Lower leg skin (tissue), 3 donors: ENCODE data around the gene B4GALNT4.

ENCODE experiments used
- POLR2A ChIP-seq, 2 donors: fragments of 450-650 bp; IDR thresholded peaks; one replicate each; pipeline ENCODE4 v1.6.1; 2016 to 2017; ENCODE audit warnings: antibody characterized with exemption in 2 of 2, mild to moderate bottlenecking in 1 of 2, moderate library complexity in 1 of 2
- TF ChIP-seq, protein P1 (sequence below), 3 donors: fragments of 450-650 bp; IDR thresholded peaks; one replicate each; pipeline ENCODE4 v1.5.1; 2016; ENCODE audit warnings: antibody characterized with exemption in 3 of 3, mild to moderate bottlenecking in 3 of 3, moderate library complexity in 2 of 3

DNA sequence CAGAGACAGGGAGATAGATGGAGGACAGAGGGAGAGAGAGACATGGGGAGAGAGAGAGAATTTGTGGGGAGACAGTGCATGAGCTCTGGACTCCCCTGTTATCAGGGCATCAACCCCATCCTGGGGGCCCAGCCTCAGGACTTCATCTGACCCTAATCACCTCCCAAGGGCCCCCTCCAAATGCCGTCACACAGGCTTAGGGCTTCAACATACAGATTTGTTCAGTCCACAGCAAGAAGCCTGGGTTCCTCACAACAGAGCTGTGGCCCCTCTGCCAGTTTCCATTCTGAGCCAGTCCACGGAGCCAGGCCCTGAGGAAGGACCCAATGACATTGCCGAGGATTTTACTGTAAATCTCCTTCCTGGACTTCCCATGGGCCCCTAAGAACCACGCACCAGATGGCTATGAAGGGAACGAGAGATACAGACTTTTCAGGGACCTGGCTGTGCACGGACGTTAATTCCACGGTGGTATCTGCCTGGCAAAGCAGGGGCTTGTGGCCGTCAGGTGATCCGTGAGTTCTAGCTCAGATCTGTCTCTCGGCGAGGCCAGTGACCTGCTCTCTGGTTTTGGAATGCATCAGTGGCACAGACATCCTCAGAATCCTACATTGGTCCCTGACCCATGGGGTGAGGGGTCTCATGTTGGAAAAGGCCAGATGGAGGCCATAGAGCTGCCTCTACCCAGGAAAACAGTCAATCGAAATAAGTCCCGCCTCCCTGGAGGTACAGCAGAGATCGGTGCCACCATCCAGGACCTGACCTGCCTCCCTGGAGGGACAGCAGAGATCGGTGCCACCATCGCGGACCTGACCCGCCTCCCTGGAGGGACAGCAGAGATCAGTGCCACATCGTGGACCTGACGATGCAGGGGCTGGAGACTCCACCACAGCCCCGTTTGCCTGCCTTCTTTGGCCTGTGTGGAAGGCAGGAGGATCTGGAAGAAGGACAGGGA, 8.7 kb upstream of the B4GALNT4 start:
- TF ChIP-seq, protein P1, sequence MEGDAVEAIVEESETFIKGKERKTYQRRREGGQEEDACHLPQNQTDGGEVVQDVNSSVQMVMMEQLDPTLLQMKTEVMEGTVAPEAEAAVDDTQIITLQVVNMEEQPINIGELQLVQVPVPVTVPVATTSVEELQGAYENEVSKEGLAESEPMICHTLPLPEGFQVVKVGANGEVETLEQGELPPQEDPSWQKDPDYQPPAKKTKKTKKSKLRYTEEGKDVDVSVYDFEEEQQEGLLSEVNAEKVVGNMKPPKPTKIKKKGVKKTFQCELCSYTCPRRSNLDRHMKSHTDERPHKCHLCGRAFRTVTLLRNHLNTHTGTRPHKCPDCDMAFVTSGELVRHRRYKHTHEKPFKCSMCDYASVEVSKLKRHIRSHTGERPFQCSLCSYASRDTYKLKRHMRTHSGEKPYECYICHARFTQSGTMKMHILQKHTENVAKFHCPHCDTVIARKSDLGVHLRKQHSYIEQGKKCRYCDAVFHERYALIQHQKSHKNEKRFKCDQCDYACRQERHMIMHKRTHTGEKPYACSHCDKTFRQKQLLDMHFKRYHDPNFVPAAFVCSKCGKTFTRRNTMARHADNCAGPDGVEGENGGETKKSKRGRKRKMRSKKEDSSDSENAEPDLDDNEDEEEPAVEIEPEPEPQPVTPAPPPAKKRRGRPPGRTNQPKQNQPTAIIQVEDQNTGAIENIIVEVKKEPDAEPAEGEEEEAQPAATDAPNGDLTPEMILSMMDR (IDR thresholded peaks at IDR 0.05): no peak
- no peak for TF ChIP-seq POLR2A (IDR thresholded peaks at IDR 0.05)
